Endothelial cell (in vitro differentiated cells): ENCODE measurements around the gene MED27. TPM values are rescaled to one million over a fixed set of nuclear protein-coding genes. Genes with fewer than 3 reads are reported as not detected.

Source experiments
- DNase-seq: peaks from one replicate; pipeline ENCODE4 v3.0.0; 2021; ENCODE audit warnings: low spot score
- H3K27ac Mint-ChIP-seq: one replicate; pipeline ENCODE4 v1.8.0; 2021; ENCODE audit warnings: mixed read lengths, inconsistent platforms; ENCODE audit not compliant: unreplicated experiment
- H3K27me3 Mint-ChIP-seq: one replicate; pipeline ENCODE4 v1.8.0; 2021; ENCODE audit warnings: mild to moderate bottlenecking, moderate library complexity, mixed read lengths, inconsistent platforms; ENCODE audit not compliant: unreplicated experiment
- H3K36me3 Mint-ChIP-seq: one replicate; pipeline ENCODE4 v1.8.0; 2021; ENCODE audit warnings: mild to moderate bottlenecking, low read depth, mixed read lengths, inconsistent platforms; ENCODE audit not compliant: unreplicated experiment
- H3K4me1 Mint-ChIP-seq: one replicate; pipeline ENCODE4 v1.8.0; 2021; ENCODE audit warnings: mild to moderate bottlenecking, mixed read lengths, inconsistent platforms; ENCODE audit not compliant: unreplicated experiment
- H3K4me3 Mint-ChIP-seq: one replicate; pipeline ENCODE4 v1.8.0; 2021; ENCODE audit warnings: mild to moderate bottlenecking, mixed read lengths, inconsistent platforms; ENCODE audit not compliant: unreplicated experiment
- H3K9me3 Mint-ChIP-seq: one replicate; pipeline ENCODE4 v1.8.0; 2021; ENCODE audit warnings: mixed read lengths, inconsistent platforms; ENCODE audit not compliant: unreplicated experiment
- CTCF ChIP-seq: fragments of 200-600 bp; sonication (generic); IDR thresholded peaks from one replicate; pipeline ENCODE4 v1.5.0; 2021; ENCODE audit warnings: antibody characterized with exemption; ENCODE audit not compliant: unreplicated experiment
- total RNA-seq: library from RNA; stranded (reverse); fragmentation: NEBNext Ultra II Directional; extraction: Animal tissue kit (Norgen Biotek cat#: 25700); gene quantifications from one replicate; pipeline ENCODE4 v1.2.1, GENCODE V29; 2021; ENCODE audit not compliant: unreplicated experiment

The MED27 gene
- total RNA-seq, 1 donor from 2014 or later = 24.0 TPM

- Mint-ChIP-seq H3K4me1 (peaks cover 24% of the 10 kb centered on the region), H3K36me3 (peaks cover 3% of the 10 kb centered on the region)
Measured at GRCh38 chr9:132027752-132028663, 51.7 kb downstream of the MED27 start.

GRCh38 chr9:132026932-132027585 lies 52.6 kb downstream of the MED27 start:
- H3K9me3 Mint-ChIP-seq = no peaks in the 10 kb centered on the region
- peaks cover 3% of the 10 kb centered on the region for H3K36me3 Mint-ChIP-seq
- H3K27me3 Mint-ChIP-seq = no peaks in the 10 kb centered on the region
- no peak overlapping the region for H3K4me3 Mint-ChIP-seq
- no peak overlapping the region for H3K27ac Mint-ChIP-seq
- peaks cover 18% of the 10 kb centered on the region for H3K4me1 Mint-ChIP-seq
- no peak for DNase-seq
- TF ChIP-seq CTCF = no peak

More at GRCh38 chr9:132027752-132028663, 51.7 kb downstream of the MED27 start:
- Mint-ChIP-seq H3K4me3 (no peak overlapping the region), H3K27ac (no peak overlapping the region), H3K9me3 (no peaks in the 10 kb centered on the region), H3K27me3 (no peaks in the 10 kb centered on the region)
- no peak for TF ChIP-seq CTCF
- no peak for DNase-seq

- TF ChIP-seq CTCF = no peak
- Mint-ChIP-seq H3K36me3 (peaks cover 3% of the 10 kb centered on the region), H3K4me1 (peaks cover 29% of the 10 kb centered on the region), H3K4me3 (no peak overlapping the region), H3K27ac (no peak overlapping the region), H3K27me3 (no peaks in the 10 kb centered on the region), H3K9me3 (no peaks in the 10 kb centered on the region)
- no peak for DNase-seq
Measured at GRCh38 chr9:132025766-132026165, 53.9 kb downstream of the MED27 start.

GRCh38 chr9:132024589-132024988 lies 55.1 kb downstream of the MED27 start:
- no peaks in the 10 kb centered on the region for H3K9me3 Mint-ChIP-seq
- H3K36me3 Mint-ChIP-seq = peaks cover 3% of the 10 kb centered on the region
- H3K27me3 Mint-ChIP-seq = no peaks in the 10 kb centered on the region
- DNase-seq = no peak
- TF ChIP-seq CTCF = no peak
- no peak overlapping the region for H3K27ac Mint-ChIP-seq
- H3K4me1 Mint-ChIP-seq = peaks cover 28% of the 10 kb centered on the region
- H3K4me3 Mint-ChIP-seq = no peak overlapping the region
